Upper lobe of left lung (tissue), 4 donors: ENCODE data around the gene SLC5A7.

ENCODE experiments used
- CTCF ChIP-seq, 6 experiments: fragments of 450-650 bp in 4 of 6; fragments of 200-600 bp in 2 of 6; sonication (generic) in 2 of 6; IDR thresholded peaks; one replicate each; pipeline ENCODE4 v1.5.1; 2016 to 2019; ENCODE audit warnings: antibody characterized with exemption in 6 of 6
- EP300 ChIP-seq, 4 donors: sonication (generic); formaldehyde crosslinking; IDR thresholded peaks; one replicate each; pipeline ENCODE4 v1.5.1; 2017; ENCODE audit warnings: antibody characterized with exemption in 4 of 4, control low read depth in 2 of 4
- POLR2A ChIP-seq, 4 donors: fragments of 450-650 bp; IDR thresholded peaks; one replicate each; pipeline ENCODE4 v1.5.1; 2016 to 2017; ENCODE audit warnings: antibody characterized with exemption in 4 of 4, mild to moderate bottlenecking in 2 of 4
- POLR2AphosphoS5 ChIP-seq, 2 donors: sonication (generic); formaldehyde crosslinking; IDR thresholded peaks; one replicate each; pipeline ENCODE4 v1.5.1; 2017; ENCODE audit warnings: antibody characterized with exemption in 2 of 2

DNA sequence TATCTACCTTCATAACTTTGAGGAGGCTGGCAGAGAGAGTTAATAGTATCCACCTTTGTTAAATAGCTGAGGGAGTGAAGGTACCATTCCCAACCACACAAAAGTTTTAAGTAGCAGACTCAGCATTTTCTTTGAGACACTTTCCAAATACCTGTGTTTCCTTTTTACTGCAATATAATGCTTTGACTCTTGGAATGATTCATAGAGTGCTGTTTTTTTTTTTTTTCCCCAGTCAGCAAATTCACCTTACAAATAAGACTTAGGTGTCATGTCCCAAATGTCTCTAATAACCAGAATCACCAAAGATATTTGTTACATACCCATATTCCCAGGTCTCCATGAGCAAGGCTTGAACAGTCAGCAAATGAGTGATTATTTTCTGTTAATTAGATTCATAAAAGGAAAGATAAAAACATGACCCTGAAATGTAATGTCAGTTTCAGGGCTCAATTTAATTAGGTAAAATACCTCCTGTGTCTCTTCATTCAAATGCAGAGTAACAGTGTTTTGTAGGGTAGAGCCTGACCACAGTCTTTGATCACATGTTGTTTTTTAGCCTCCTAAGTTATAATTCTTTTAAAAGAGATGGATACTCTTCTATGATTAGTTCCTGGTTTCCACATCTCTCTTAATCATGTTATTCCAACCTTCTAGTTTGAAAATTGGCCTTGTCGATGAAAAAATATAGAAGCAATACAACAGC, 39.9 kb downstream of the SLC5A7 start:
- TF ChIP-seq CTCF (IDR thresholded peaks at IDR 0.05): no peak
- TF ChIP-seq POLR2A (IDR thresholded peaks at IDR 0.05): no peak
- no peak for TF ChIP-seq POLR2AphosphoS5 (IDR thresholded peaks at IDR 0.05)
- no peak for TF ChIP-seq EP300 (IDR thresholded peaks at IDR 0.05)
